HUES48 (cell line): ENCODE results near the gene SMCR8.
"Not testable (repeated sequence)": the region's sequence is repeated elsewhere in the genome, so short reads cannot be mapped to it uniquely, and the experiment has no call there.

Experiments used
- H3K27ac ChIP-seq: one replicate; pipeline ENCODE4 v1.7.0; 2013; ENCODE audit warnings: low read depth, low read length, inconsistent platforms
- H3K27me3 ChIP-seq: 2 replicates; pipeline ENCODE4 v1.6.1; 2013; ENCODE audit warnings: mild to moderate bottlenecking, low read length; ENCODE audit not compliant: control insufficient read depth, insufficient read depth
- H3K36me3 ChIP-seq: 2 replicates; pipeline ENCODE4 v1.6.1; 2013; ENCODE audit warnings: low read length; ENCODE audit not compliant: control insufficient read depth, insufficient read depth
- H3K4me1 ChIP-seq: 2 replicates; pipeline ENCODE4 v1.6.1; 2013; ENCODE audit warnings: mild to moderate bottlenecking, low read length; ENCODE audit not compliant: control insufficient read depth, insufficient read depth
- H3K4me3 ChIP-seq: 2 replicates; pipeline ENCODE4 v1.5.1; 2013; ENCODE audit warnings: mild to moderate bottlenecking, low read depth, low read length
- H3K9ac ChIP-seq: 2 replicates; pipeline ENCODE4 v1.6.1; 2013; ENCODE audit warnings: mild to moderate bottlenecking, low read depth, low read length, moderate library complexity
- H3K9me3 ChIP-seq: 2 replicates; pipeline ENCODE4 v1.6.1; 2013; ENCODE audit warnings: low read length; ENCODE audit not compliant: control insufficient read depth, insufficient read depth

Gene SMCR8

DNA sequence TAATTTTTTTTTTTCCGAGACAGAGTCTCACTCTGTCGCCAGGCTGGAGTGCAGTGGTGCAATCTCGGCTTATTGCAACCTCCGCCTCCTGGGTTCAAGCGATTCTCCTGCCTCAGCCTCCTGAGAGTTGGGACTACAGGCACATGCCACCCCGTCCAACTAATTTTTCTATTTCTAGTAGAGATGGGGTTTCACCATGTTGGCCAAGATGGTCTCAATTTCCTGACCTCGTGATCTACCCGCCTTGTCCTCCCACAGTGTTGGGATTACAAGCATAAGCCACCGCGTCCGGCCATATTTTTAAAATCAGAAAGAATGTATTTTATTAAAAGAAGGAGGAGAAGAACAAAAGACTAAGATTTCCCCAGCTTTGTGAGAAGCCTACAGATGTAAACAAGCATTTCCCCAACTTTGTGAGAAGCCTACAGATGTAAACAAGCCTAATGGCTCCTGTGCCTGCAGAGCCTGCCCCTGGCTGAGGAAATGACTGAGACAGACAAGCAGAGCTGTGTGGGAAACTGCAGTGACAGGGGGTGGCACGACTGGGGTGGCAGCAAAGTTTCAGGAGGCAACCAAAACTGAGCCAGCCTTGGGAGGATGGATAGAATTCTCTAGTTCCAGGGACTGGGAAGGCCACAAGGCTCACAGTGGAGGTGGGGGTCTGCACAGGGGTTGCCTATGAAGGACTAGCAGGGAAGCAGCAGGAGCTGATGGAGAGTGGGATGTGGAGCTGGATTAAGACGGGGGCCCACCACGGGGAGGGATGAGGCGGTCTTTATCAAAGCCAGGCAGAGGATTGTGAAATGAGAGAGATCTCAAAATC is 23.2 kb upstream of the SMCR8 start:
- no peak overlapping the region for H3K27ac ChIP-seq
- no peak overlapping the region for H3K9ac ChIP-seq
- no peaks in the 10 kb centered on the region for H3K27me3 ChIP-seq
- H3K4me1 ChIP-seq: no peaks in the 10 kb centered on the region
- no peak overlapping the region for H3K4me3 ChIP-seq
- H3K9me3 ChIP-seq: no peaks in the 10 kb centered on the region
- peaks cover 87% of the 10 kb centered on the region for H3K36me3 ChIP-seq

DNA sequence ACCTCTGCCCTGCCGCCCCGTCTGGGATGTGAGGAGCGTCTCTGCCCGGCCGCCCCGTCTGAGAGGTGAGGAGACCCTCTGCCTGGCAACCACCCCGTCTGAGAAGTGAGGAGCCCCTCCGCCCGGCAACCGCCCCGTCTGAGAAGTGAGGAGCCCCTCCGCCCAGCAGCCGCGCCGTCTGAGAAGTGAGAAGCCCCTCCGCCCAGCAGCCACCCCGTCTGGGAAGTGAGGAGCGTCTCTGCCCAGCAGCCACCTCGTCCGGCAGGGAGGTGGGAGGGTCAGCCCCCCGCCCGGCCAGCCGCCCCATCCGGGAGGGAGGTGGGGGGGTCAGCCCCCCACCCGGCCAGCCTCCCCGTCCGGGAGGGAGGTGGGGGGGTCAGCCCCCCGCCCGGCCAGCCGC is 17.0 kb upstream of the SMCR8 start:
- not testable (repeated sequence) for H3K9me3 ChIP-seq, H3K4me3 ChIP-seq, H3K4me1 ChIP-seq, H3K27me3 ChIP-seq, H3K27ac ChIP-seq, H3K9ac ChIP-seq
- H3K36me3 ChIP-seq: peaks cover 77% of the 10 kb centered on the region

DNA sequence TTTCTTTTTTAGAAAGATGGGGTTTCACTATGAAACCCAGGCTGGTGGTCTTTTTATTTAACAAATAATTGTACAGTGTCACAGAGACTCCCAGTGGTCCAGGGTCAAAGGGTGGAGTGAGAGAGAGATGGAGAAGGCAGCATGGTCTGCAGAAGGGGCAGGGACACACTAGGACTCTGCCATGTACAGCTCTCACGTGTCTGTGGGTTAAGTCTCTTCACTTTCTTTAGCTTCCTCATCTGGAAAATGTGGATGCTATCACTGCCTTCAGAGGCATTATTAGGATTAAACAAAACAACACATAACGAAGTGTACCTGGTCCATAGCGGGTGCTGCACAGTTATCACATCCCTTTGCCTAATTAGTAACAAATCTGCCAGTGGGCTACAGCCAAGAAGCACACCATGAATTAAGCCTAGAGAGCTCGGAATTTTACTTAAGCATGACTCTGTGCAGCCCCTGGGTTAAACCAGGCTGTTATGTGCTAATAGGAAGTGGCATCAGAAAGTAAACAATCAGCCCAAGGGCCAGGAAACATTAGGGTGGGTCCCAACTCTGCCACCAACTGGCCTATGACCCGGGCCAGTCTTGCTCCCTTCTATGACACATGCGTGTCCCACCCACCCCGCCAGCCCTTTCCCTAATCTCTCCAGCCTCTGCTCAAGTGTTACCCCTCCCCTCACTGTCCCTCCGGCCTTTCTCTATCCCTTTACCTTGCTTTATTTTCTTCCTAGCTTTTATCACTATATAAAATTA is 14.2 kb upstream of the SMCR8 start:
- Histone ChIP-seq H3K36me3 (peaks cover 84% of the 10 kb centered on the region), H3K27ac (no peak overlapping the region), H3K4me1 (no peaks in the 10 kb centered on the region), H3K9me3 (no peaks in the 10 kb centered on the region), H3K9ac (no peak overlapping the region), H3K27me3 (no peaks in the 10 kb centered on the region), H3K4me3 (no peak overlapping the region)

DNA sequence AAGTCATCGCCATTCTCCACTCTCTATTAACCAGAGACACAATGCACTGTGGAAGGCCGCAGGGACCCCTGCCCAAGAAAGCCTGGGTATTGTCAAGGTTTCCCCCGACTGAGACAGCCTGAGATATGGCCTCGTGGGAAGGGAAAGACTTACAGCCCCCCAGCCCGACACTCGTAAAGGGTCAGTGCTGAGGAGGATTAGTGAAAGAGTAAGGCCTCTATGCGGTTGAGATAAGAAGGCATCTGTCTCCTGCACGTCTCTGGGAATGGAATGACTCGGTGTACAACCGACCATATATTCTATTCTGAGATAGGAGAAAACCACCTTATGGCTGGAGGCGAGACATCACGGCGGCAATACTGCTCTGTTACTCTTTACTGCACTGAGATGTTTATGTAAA is 11.9 kb upstream of the SMCR8 start:
- not testable (repeated sequence) for H3K9ac ChIP-seq, H3K4me1 ChIP-seq, H3K9me3 ChIP-seq, H3K27me3 ChIP-seq, H3K27ac ChIP-seq, H3K4me3 ChIP-seq
- peaks cover 92% of the 10 kb centered on the region for H3K36me3 ChIP-seq

DNA sequence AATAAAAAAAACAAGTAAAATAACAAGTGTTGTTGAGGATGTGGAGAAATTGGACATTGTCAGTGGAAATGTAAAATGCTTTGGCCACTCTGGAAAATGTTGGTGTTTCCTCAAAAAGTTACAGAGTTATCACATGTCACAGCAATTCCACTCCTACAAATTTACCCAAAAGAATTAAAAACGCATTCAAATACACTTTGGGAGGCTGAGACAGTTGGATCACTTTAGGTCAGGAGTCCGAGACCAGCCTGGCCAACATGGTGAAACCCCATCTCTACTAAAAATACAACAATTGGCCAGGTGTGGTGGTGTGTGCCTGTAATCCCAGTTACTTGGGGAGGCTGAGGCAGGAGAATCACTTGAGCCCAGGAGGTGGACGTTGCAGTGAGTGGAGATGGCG is 5.9 kb upstream of the SMCR8 start:
- Histone ChIP-seq H3K4me1 (0 out of 2 replicates have a peak, but pooled peaks cover 6% of the 10 kb centered on the region), H3K4me3 (no peak overlapping the region), H3K9me3 (no peaks in the 10 kb centered on the region), H3K27ac (no peak overlapping the region), H3K27me3 (no peaks in the 10 kb centered on the region), H3K9ac (no peak overlapping the region), H3K36me3 (peaks cover 74% of the 10 kb centered on the region)

DNA sequence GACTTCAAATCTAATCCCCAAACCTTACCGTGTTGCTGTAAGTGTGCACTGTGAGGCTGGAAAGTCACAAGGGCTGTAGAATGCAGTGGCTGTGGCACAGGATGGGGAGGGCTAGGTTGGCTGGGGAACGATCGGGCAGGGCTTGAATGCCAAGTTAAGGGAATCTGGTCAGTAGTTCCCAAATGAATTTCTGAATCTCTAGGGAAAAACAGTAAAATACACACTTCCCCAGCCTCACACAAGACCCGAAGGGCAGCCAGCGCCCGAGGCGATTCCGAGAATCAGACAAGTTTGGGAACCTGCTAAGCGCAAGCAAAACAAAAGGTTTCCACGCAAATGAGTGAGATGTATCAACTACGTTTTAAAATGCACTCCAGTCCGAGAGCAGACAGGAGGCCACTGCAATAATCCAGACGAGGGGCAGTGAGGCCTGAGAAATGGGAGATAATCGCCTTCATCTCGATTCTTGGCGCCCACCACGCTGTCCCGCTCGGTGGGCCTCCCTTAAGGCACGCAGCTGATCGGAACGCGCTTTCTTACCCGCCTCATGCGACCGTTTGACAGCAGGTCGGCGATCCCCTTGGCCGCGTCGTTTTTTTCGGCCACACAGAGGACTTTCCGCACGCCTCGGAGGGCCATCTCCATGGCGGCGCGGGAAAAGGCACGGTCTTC is 898 bp upstream of the SMCR8 start:
- peak overlapping the region; percentile 74 for H3K9ac ChIP-seq
- peak overlapping the region; percentile 93 for H3K27ac ChIP-seq
- peaks cover 46% of the 10 kb centered on the region for H3K36me3 ChIP-seq
- H3K4me1 ChIP-seq: peaks cover 13% of the 10 kb centered on the region
- no peaks in the 10 kb centered on the region for H3K9me3 ChIP-seq
- no peaks in the 10 kb centered on the region for H3K27me3 ChIP-seq
- H3K4me3 ChIP-seq: peak overlapping the region; percentile 96

DNA sequence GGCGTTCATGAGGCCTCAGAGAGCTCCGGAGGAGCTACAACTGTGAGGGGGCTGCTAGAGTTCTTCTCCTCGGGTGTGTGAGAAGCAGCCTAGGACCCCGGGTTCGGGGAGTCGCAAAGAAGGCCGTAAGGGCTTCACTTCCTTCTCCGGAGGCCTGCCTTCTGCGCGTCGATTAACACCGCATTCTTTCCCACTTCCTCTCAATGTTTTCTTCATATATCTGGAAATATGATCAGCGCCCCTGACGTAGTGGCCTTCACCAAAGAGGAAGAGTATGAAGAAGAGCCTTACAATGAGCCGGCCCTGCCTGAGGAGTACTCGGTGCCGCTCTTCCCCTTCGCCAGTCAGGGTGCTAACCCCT is 449 bp downstream of the SMCR8 start:
- Histone ChIP-seq H3K4me3 (peak overlapping the region; percentile 96), H3K36me3 (peaks cover 41% of the 10 kb centered on the region), H3K9me3 (no peaks in the 10 kb centered on the region), H3K9ac (peak overlapping the region; percentile 88), H3K27ac (peak overlapping the region; percentile 93), H3K27me3 (no peaks in the 10 kb centered on the region), H3K4me1 (peaks cover 13% of the 10 kb centered on the region)

DNA sequence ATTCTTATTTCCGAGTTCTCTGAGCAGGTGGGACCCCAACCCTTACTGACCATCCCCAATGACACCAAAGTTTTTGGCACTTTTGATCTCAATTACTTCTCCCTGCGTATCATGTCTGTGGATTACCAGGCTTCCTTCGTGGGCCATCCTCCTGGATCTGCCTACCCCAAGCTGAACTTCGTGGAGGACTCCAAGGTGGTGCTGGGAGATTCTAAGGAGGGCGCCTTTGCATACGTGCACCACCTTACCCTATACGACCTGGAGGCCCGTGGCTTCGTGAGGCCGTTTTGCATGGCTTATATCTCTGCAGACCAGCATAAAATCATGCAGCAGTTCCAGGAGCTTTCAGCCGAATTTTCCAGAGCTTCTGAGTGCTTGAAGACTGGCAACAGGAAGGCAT is 868 bp downstream of the SMCR8 start:
- Histone ChIP-seq H3K9ac (peak overlapping the region; percentile 88), H3K4me1 (peaks cover 13% of the 10 kb centered on the region), H3K4me3 (peak overlapping the region; percentile 96), H3K27ac (peak overlapping the region; percentile 93), H3K27me3 (no peaks in the 10 kb centered on the region), H3K9me3 (no peaks in the 10 kb centered on the region), H3K36me3 (peaks cover 38% of the 10 kb centered on the region)

DNA sequence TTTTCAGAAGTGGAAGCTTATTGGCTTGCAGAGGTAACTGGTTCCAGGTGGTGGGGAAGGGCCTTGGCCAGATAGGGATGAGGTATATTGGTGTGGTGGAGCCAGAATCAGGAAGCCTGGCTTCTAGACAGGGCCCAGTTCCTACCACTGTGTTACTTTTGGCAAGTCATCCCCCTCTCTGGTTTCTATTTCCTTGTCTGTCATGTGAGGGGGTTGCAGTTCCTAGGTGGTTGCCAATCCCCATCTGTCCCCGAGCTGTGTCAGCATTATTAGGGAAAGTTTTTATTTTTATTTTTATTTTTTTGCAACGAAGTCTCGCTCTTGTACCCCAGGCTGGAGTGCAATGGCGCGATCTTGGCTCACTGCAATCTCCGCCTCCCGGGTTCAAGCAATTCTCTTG is 3.0 kb downstream of the SMCR8 start:
- no peak overlapping the region for H3K4me3 ChIP-seq
- peaks cover 30% of the 10 kb centered on the region for H3K36me3 ChIP-seq
- H3K4me1 ChIP-seq: peaks cover 13% of the 10 kb centered on the region
- no peaks in the 10 kb centered on the region for H3K9me3 ChIP-seq
- H3K27ac ChIP-seq: no peak overlapping the region
- no peaks in the 10 kb centered on the region for H3K27me3 ChIP-seq
- no peak overlapping the region for H3K9ac ChIP-seq

DNA sequence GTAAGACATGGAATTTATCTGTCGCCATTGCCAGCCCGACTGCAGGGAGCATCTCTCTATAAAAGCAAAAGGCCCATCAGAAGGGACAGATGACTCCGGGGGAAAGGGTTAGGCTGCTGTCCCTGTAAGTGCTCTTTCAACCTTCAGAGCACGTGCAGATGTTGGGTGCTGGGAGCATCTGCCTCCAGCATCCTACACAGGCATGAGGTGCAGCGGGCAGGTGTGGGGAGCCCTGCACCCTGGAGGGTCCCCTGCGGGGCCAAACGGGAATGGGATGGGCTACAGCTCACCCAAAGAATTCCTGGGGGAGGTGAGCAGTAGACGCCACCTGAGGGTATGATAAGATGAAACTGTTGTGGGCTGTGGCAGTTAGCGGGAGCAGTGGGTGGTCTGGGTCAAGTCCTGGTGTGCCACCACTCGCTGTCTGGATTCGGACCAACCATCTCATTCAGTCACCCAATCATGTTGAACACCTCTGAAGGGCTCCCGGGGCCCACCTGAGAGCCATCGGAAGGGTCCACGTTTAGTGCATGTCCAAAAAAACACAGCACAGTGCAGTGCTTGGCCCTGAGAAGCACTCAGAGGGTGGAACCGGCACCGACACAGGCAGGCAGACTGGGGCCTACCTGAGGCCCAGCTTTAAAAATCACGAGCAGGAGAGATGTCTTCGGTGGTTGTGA is 3.8 kb downstream of the SMCR8 start:
- Histone ChIP-seq H3K4me3 (no peak overlapping the region), H3K36me3 (peaks cover 37% of the 10 kb centered on the region), H3K27ac (no peak overlapping the region), H3K9ac (no peak overlapping the region), H3K4me1 (peaks cover 7% of the 10 kb centered on the region), H3K9me3 (no peaks in the 10 kb centered on the region), H3K27me3 (no peaks in the 10 kb centered on the region)
